NK-92 treated with Interleukin-12 subunit alpha and Interleukin-12 subunit beta, amount 100 ng/mL, for 24 hours (cell line): Measurements from ENCODE around the gene RNF111.
A peak's percentile ranks its signal among the peaks of the same experiment; 100 is the strongest.

Experiments
- DNase-seq: peaks from one replicate; lab custom pipeline; 2025; lab: John Stamatoyannopoulos, UW

Gene RNF111

GRCh38 chr15:58987491-58988005, at the start of gene RNF111:
Gene RNF111 (plus strand): TSS chr15:58987663. CDS start chr15:59030823, 43,160 bp downstream.
- DNase-seq: peak; percentile 92

- DNase-seq: no peak
Measured at GRCh38 chr15:58947179-58947578, 40.3 kb upstream of the RNF111 start.

- no peak for DNase-seq
Measured at GRCh38 chr15:58951388-58952007, 36.0 kb upstream of the RNF111 start.

- DNase-seq: no peak
Measured at GRCh38 chr15:58952751-58953150, 34.7 kb upstream of the RNF111 start.

GRCh38 chr15:58957101-58957973, 30.1 kb upstream of the RNF111 start:
- DNase-seq: peak; percentile 42

GRCh38 chr15:58958811-58959210, 28.7 kb upstream of the RNF111 start:
- DNase-seq: no peak

GRCh38 chr15:58962136-58962535, 25.3 kb upstream of the RNF111 start:
- no peak for DNase-seq

GRCh38 chr15:58962662-58963565, 24.5 kb upstream of the RNF111 start:
- no peak for DNase-seq

- no peak for DNase-seq
Measured at GRCh38 chr15:58966698-58967097, 20.8 kb upstream of the RNF111 start.

- DNase-seq: no peak
Measured at GRCh38 chr15:58967479-58967878, 20.0 kb upstream of the RNF111 start.

- DNase-seq: no peak
Measured at GRCh38 chr15:58977887-58978286, 9.6 kb upstream of the RNF111 start.

GRCh38 chr15:58980351-58980939, 7.0 kb upstream of the RNF111 start:
- no peak for DNase-seq

- DNase-seq: no peak
Measured at GRCh38 chr15:58981808-58982475, 5.5 kb upstream of the RNF111 start.

- no peak for DNase-seq
Measured at GRCh38 chr15:58983261-58983660, 4.2 kb upstream of the RNF111 start.

GRCh38 chr15:58985443-58985842, 2.0 kb upstream of the RNF111 start:
- no peak for DNase-seq

- DNase-seq: no peak
Measured at GRCh38 chr15:58987036-58987435, 427 bp upstream of the RNF111 start.

GRCh38 chr15:58988006-58988785, 733 bp downstream of the RNF111 start:
- DNase-seq: peak; percentile 75

GRCh38 chr15:58992181-58992580, 4.7 kb downstream of the RNF111 start:
- DNase-seq: no peak

- DNase-seq: no peak
Measured at GRCh38 chr15:58994906-58995453, 7.5 kb downstream of the RNF111 start.

GRCh38 chr15:58999694-59000093, 12.2 kb downstream of the RNF111 start:
- DNase-seq: no peak
